Measurements from ENCODE around the gene TAS2R1. TPM values are rescaled to one million over a fixed set of nuclear protein-coding genes. Genes with fewer than 3 reads are reported as not detected.

The TAS2R1 gene
- total and polyA plus RNA-seq, 8 donors = not detected

GRCh38 chr5:9661316-9662015 is 31.3 kb upstream of the TAS2R1 start:
- Histone ChIP-seq H3K27ac (no peak overlapping the region), H3K4me1 (no peaks in the 10 kb centered on the region), H3K36me3 (no peaks in the 10 kb centered on the region), H3K27me3 (no peaks in the 10 kb centered on the region), H3K9me3 (no peaks in the 10 kb centered on the region), H3K4me3 (no peak overlapping the region)
- intact Hi-C loops (cut with DNase I; ENCODE audit: low total_unique reads) = no loop called here
- TF ChIP-seq POLR2A (IDR thresholded peaks at IDR 0.05) (no peak), POLR2AphosphoS5 (IDR thresholded peaks at IDR 0.05) (no peak), CTCF (IDR thresholded peaks at IDR 0.05) (no peak), EP300 (IDR thresholded peaks at IDR 0.05) (no peak)
- no peak for DNase-seq
- WGBS, 5 donors = 42 to 56% (median 54%) methylated on average over 6 of the region's 6 CpGs

GRCh38 chr5:9658706-9659105 is 28.6 kb upstream of the TAS2R1 start:
- DNase-seq = no peak
- Histone ChIP-seq H3K4me1 (no peaks in the 10 kb centered on the region), H3K36me3 (no peaks in the 10 kb centered on the region), H3K9me3 (no peaks in the 10 kb centered on the region), H3K27ac (no peak overlapping the region), H3K4me3 (no peak overlapping the region), H3K27me3 (no peaks in the 10 kb centered on the region)
- TF ChIP-seq POLR2AphosphoS5 (IDR thresholded peaks at IDR 0.05) (no peak), EP300 (IDR thresholded peaks at IDR 0.05) (no peak), CTCF (IDR thresholded peaks at IDR 0.05) (no peak), POLR2A (IDR thresholded peaks at IDR 0.05) (no peak)
- intact Hi-C loops (cut with DNase I; ENCODE audit: low total_unique reads) = no loop called here
- WGBS, 5 donors = 70 to 84% (median 73%) methylated on average over 2 of the region's 2 CpGs

- Histone ChIP-seq H3K9me3 (no peaks in the 10 kb centered on the region), H3K4me1 (no peaks in the 10 kb centered on the region), H3K27me3 (no peaks in the 10 kb centered on the region), H3K27ac (no peak overlapping the region), H3K36me3 (no peaks in the 10 kb centered on the region), H3K4me3 (no peak overlapping the region)
- 69 to 96% (median 78%) methylated on average over 1 of the region's 1 CpG for WGBS, 5 donors
- TF ChIP-seq EP300 (IDR thresholded peaks at IDR 0.05) = no peak
- TF ChIP-seq POLR2AphosphoS5 (IDR thresholded peaks at IDR 0.05) = no peak
- TF ChIP-seq CTCF (IDR thresholded peaks at IDR 0.05) = no peak
- no peak for TF ChIP-seq POLR2A (IDR thresholded peaks at IDR 0.05)
- no peak for DNase-seq
- intact Hi-C loops (cut with DNase I; ENCODE audit: low total_unique reads) = no loop called here
Observed at GRCh38 chr5:9657819-9658218, 27.7 kb upstream of the TAS2R1 start.

GRCh38 chr5:9655641-9656040 is 25.5 kb upstream of the TAS2R1 start:
- Histone ChIP-seq H3K4me3 (no peak overlapping the region), H3K9me3 (no peaks in the 10 kb centered on the region), H3K27me3 (no peaks in the 10 kb centered on the region), H3K36me3 (no peaks in the 10 kb centered on the region), H3K27ac (no peak overlapping the region), H3K4me1 (no peaks in the 10 kb centered on the region)
- intact Hi-C loops (cut with DNase I; ENCODE audit: low total_unique reads) = no loop called here
- DNase-seq = no peak
- 68 to 83% (median 71%) methylated on average over 1 of the region's 1 CpG for WGBS, 5 donors
- TF ChIP-seq POLR2AphosphoS5 (IDR thresholded peaks at IDR 0.05) = no peak
- no peak for TF ChIP-seq POLR2A (IDR thresholded peaks at IDR 0.05)
- TF ChIP-seq EP300 (IDR thresholded peaks at IDR 0.05) = no peak
- TF ChIP-seq CTCF (IDR thresholded peaks at IDR 0.05) = no peak

Measured in stomach (tissue), 9 donors.